Activated T-helper 2 cell treated with anti-CD3 and anti-CD28 coated beads, Interferon-gamma antibody, Interleukin-2, Interleukin-4, amounts not matched to agents 10 μg/mL and 5 μg/mL and 100 μg/mL, durations not matched to agents 14 hours and 24 hours and 36 hours (primary cell): Measurements from ENCODE around the gene RGSL1. TPM values are rescaled to one million over a fixed set of nuclear protein-coding genes. Genes with fewer than 3 reads are reported as not detected.

Experiments
- DNase-seq: peaks from one replicate; pipeline ENCODE4 v3.0.0; 2021; ENCODE audit warnings: low spot score
- H3K27ac Mint-ChIP-seq: one replicate; pipeline ENCODE4 v1.8.0; 2021; ENCODE audit warnings: mixed read lengths
- H3K27me3 Mint-ChIP-seq: one replicate; pipeline ENCODE4 v1.8.0; 2021; ENCODE audit warnings: low read depth, mixed read lengths
- H3K36me3 Mint-ChIP-seq: one replicate; pipeline ENCODE4 v1.8.0; 2021; ENCODE audit warnings: low read depth, mixed read lengths
- H3K4me1 Mint-ChIP-seq: one replicate; pipeline ENCODE4 v1.8.0; 2021; ENCODE audit warnings: low read depth, mixed read lengths
- H3K4me3 Mint-ChIP-seq: one replicate; pipeline ENCODE4 v1.8.0; 2021; ENCODE audit warnings: low read depth, mild to moderate bottlenecking, moderate library complexity, mixed read lengths
- H3K9me3 Mint-ChIP-seq: one replicate; pipeline ENCODE4 v1.8.0; 2021; ENCODE audit warnings: mixed read lengths
- intact Hi-C: fragments of 100-400 bp; cut with micrococcal nuclease; formaldehyde crosslinking; loops from one replicate; pipeline ENCODE4 v1.15.1; 2023
- total RNA-seq: library from RNA; stranded (reverse); gene quantifications from 2 replicates; pipeline ENCODE4 v1.2.3, GENCODE V29; 2022

Gene RGSL1
- total RNA-seq, 1 donor from 2014 or later = not detected

DNA sequence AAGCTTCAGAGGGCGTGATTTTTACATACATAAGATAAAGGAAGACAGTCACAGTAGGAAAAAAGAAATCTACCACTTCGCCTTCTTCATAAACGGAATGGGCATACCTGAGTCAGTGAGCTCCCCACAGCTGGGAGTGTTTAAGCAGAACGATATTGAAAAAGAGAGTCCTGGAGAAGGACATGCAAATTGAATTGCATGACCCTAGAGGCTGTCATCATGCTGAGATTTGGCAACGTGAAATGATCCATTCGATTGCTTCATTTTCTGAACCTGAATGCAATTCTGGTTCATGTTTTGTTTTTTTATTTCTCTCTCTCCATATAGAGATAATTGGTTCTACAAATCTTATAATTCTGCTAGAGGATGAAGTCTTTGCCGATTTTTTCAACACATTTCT, 3.7 kb downstream of the RGSL1 start:
- no peak for DNase-seq
- Mint-ChIP-seq H3K27me3 (peaks cover 18% of the 10 kb centered on the region), H3K36me3 (no peaks in the 10 kb centered on the region), H3K4me1 (no peaks in the 10 kb centered on the region), H3K27ac (no peak overlapping the region), H3K9me3 (no peaks in the 10 kb centered on the region), H3K4me3 (no peak overlapping the region)
- intact Hi-C loops = no loop called here

GRCh38 chr1:182457844-182458243, 7.9 kb downstream of the RGSL1 start:
- Mint-ChIP-seq H3K4me3 (no peak overlapping the region), H3K27me3 (peaks cover 36% of the 10 kb centered on the region), H3K4me1 (no peaks in the 10 kb centered on the region), H3K36me3 (no peaks in the 10 kb centered on the region), H3K9me3 (no peaks in the 10 kb centered on the region), H3K27ac (no peak overlapping the region)
- intact Hi-C loops = no loop called here
- no peak for DNase-seq

- Mint-ChIP-seq H3K27ac (no peak overlapping the region), H3K9me3 (peaks cover 2% of the 10 kb centered on the region), H3K4me1 (no peaks in the 10 kb centered on the region), H3K36me3 (no peaks in the 10 kb centered on the region), H3K4me3 (no peak overlapping the region), H3K27me3 (peaks cover 25% of the 10 kb centered on the region)
- intact Hi-C loops = no loop called here
- no peak for DNase-seq
Observed at GRCh38 chr1:182459949-182460348, 10.0 kb downstream of the RGSL1 start.

DNA sequence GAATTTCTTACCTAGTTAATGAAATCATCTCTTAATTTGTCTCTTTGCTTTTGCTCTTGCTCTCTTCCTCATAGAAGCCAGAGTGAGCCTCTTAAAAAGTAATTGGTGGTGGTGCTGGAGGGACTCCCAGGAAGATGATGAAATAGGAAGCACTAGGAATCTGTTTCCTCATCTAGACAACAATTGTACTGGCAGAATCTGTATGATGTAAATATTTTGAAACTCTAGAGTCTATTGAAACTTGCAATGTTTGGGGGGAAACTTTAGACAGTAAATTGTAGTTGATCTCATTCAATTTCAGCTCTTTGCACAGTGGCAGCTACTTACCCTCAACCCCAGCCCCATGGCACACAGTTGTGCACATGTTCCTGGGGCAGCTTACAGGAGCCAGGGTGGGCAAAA, 10.6 kb downstream of the RGSL1 start:
- peaks cover 2% of the 10 kb centered on the region for H3K9me3 Mint-ChIP-seq
- intact Hi-C loops = no loop called here
- no peak overlapping the region for H3K4me3 Mint-ChIP-seq
- no peaks in the 10 kb centered on the region for H3K36me3 Mint-ChIP-seq
- H3K4me1 Mint-ChIP-seq = no peaks in the 10 kb centered on the region
- no peak overlapping the region for H3K27ac Mint-ChIP-seq
- peaks cover 24% of the 10 kb centered on the region for H3K27me3 Mint-ChIP-seq
- no peak for DNase-seq

DNA sequence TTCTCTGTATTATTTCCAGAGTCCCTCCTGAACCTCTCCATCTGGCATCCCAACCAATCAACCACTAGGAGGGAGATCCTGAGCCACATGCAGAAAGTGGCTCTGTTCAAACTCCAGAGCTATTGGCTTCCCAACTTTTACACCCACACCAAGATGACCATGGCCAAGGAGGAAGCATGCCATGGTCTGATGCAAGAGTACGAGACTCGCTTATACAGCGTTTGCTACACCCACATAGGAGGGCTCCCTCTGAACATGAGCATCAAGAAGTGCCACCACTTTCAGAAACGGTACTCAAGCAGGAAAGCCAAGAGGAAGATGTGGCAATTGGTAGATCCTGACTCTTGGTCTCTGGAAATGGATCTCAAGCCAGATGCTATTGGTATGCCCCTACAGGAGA, 23.6 kb downstream of the RGSL1 start:
- intact Hi-C loops = no loop called here
- Mint-ChIP-seq H3K27ac (no peak overlapping the region), H3K4me3 (no peak overlapping the region), H3K27me3 (peaks cover 5% of the 10 kb centered on the region), H3K4me1 (no peaks in the 10 kb centered on the region), H3K36me3 (no peaks in the 10 kb centered on the region), H3K9me3 (peaks cover 4% of the 10 kb centered on the region)
- DNase-seq = no peak

DNA sequence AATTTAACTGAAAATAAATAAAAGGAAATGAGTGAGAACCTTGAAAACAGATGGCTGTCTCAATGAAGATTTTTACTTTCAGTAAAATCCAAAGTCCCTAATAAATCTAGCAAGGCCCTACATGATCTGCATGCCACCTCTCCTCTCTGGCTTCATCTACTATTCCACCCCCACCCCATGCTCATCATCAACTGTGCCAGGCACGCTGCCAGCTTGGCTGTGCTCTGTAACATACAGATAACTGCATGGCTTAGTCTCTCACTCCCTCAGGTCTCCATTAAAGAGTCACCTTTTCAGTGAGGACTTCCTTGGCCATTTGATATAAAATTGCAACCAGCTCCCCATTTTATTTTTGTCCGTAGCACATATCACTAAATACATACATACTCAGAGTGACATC, 26.7 kb downstream of the RGSL1 start:
- H3K4me1 Mint-ChIP-seq = no peaks in the 10 kb centered on the region
- no peaks in the 10 kb centered on the region for H3K36me3 Mint-ChIP-seq
- H3K27me3 Mint-ChIP-seq = peaks cover 8% of the 10 kb centered on the region
- no peak for DNase-seq
- H3K27ac Mint-ChIP-seq = no peak overlapping the region
- peaks cover 10% of the 10 kb centered on the region for H3K9me3 Mint-ChIP-seq
- no peak overlapping the region for H3K4me3 Mint-ChIP-seq
- intact Hi-C loops = no loop called here

- no peak overlapping the region for H3K27ac Mint-ChIP-seq
- intact Hi-C loops = no loop called here
- no peak overlapping the region for H3K4me3 Mint-ChIP-seq
- H3K9me3 Mint-ChIP-seq = peaks cover 10% of the 10 kb centered on the region
- H3K4me1 Mint-ChIP-seq = no peaks in the 10 kb centered on the region
- H3K36me3 Mint-ChIP-seq = no peaks in the 10 kb centered on the region
- H3K27me3 Mint-ChIP-seq = peaks cover 8% of the 10 kb centered on the region
- DNase-seq = no peak
Observed at GRCh38 chr1:182478238-182478637, 28.3 kb downstream of the RGSL1 start.

DNA sequence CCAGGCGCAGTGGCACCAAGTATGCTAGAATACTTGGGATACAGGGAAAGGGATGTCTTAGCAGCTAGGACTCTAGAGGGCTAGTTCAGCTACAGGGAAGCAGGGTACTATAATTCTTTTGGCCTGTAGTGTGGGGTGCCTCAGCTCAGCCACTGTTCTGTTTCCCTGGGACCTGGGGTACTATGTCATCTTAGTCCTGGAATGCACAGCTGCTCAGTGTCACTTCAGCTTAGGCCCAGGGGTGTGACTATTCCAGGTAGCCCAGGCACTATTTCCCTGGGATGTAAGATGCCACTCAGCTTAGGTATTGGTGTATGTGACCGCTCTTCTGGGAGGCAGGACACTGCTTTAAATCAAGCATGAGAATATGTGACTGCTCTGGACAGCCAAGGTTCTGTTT, 34.1 kb downstream of the RGSL1 start:
- Mint-ChIP-seq H3K27me3 (peaks cover 9% of the 10 kb centered on the region), H3K4me3 (no peak overlapping the region), H3K36me3 (no peaks in the 10 kb centered on the region), H3K4me1 (no peaks in the 10 kb centered on the region), H3K9me3 (peaks cover 1% of the 10 kb centered on the region), H3K27ac (no peak overlapping the region)
- no peak for DNase-seq
- intact Hi-C loops = no loop called here

GRCh38 chr1:182484531-182485257, 34.7 kb downstream of the RGSL1 start:
- Mint-ChIP-seq H3K36me3 (no peaks in the 10 kb centered on the region), H3K27ac (no peak overlapping the region), H3K9me3 (no peaks in the 10 kb centered on the region), H3K27me3 (peaks cover 9% of the 10 kb centered on the region), H3K4me3 (no peak overlapping the region), H3K4me1 (no peaks in the 10 kb centered on the region)
- DNase-seq = no peak
- intact Hi-C loops = no loop called here

- Mint-ChIP-seq H3K27ac (no peak overlapping the region), H3K27me3 (peaks cover 5% of the 10 kb centered on the region), H3K36me3 (no peaks in the 10 kb centered on the region), H3K4me1 (no peaks in the 10 kb centered on the region), H3K4me3 (no peak overlapping the region), H3K9me3 (no peaks in the 10 kb centered on the region)
- DNase-seq = no peak
- intact Hi-C loops = no loop called here
Observed at GRCh38 chr1:182485861-182486260, 35.9 kb downstream of the RGSL1 start.

DNA sequence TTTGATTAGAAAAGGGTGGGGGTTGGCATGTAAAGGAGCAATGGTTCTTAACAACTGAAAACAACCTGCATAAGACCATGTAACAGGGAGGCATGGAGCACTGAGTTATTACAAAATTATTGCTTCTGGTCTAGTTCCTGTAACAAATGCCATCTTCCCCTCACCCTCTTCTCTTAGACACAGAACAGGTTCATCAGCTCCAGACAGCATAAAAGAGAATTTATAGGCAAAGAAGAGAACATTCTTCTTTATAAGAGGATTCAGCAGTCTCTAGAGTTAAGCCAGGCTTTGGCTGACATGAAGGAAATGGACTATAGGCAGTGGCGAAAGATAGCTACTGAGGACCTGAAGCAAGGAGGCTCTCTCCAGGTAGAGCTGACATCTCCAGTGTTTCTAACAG, 38.9 kb downstream of the RGSL1 start:
- intact Hi-C loops = no loop called here
- DNase-seq = no peak
- Mint-ChIP-seq H3K27me3 (peaks cover 6% of the 10 kb centered on the region), H3K36me3 (no peaks in the 10 kb centered on the region), H3K4me1 (no peaks in the 10 kb centered on the region), H3K4me3 (no peak overlapping the region), H3K9me3 (no peaks in the 10 kb centered on the region), H3K27ac (no peak overlapping the region)

DNA sequence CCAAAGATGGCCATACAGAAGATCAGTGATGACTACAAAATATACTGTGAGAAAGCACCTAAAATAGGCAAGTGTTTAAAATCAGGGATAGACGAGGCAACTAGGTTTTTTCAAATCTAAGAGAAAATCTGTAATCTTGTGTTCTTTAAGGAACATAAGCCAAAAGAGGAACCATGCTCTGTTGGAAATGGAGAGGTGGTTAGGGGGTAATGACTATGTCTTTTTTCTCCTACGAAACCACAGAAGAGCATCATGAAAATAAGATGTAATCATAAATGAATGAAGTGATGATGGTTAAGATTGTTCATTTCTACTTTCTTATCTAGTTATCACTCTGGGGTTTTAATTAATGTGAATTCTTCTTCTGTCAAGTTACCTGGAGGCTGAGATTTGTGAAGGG, 43.1 kb downstream of the RGSL1 start:
- H3K9me3 Mint-ChIP-seq = no peaks in the 10 kb centered on the region
- H3K27me3 Mint-ChIP-seq = peaks cover 3% of the 10 kb centered on the region
- no peak overlapping the region for H3K4me3 Mint-ChIP-seq
- H3K36me3 Mint-ChIP-seq = no peaks in the 10 kb centered on the region
- H3K27ac Mint-ChIP-seq = no peak overlapping the region
- DNase-seq = no peak
- H3K4me1 Mint-ChIP-seq = no peaks in the 10 kb centered on the region
- intact Hi-C loops = no loop called here

GRCh38 chr1:182495002-182495401, 45.1 kb downstream of the RGSL1 start:
- Mint-ChIP-seq H3K36me3 (no peaks in the 10 kb centered on the region), H3K4me1 (no peaks in the 10 kb centered on the region), H3K9me3 (no peaks in the 10 kb centered on the region), H3K4me3 (no peak overlapping the region), H3K27me3 (peaks cover 3% of the 10 kb centered on the region), H3K27ac (no peak overlapping the region)
- no peak for DNase-seq
- intact Hi-C loops = no loop called here

DNA sequence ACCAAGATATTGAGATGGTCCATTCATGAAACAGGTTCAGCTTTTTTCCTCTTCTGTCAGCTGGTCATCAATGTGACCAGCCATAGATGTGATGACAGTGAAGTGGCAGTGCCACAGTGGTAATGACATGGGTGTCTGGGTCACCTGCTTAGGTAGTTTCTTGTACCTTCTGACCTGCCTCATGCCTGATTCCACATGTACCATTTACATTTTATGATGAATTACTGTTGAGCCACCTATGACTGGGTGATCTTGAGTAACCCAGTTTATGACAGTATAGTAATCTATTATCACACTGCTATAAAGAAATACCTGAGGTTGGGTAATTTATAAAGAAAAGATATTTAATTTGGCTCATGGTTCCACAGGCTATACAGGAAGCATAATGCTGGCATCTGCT, 45.7 kb downstream of the RGSL1 start:
- no peaks in the 10 kb centered on the region for H3K4me1 Mint-ChIP-seq
- no peak for DNase-seq
- intact Hi-C loops = no loop called here
- peaks cover 3% of the 10 kb centered on the region for H3K27me3 Mint-ChIP-seq
- no peak overlapping the region for H3K4me3 Mint-ChIP-seq
- H3K27ac Mint-ChIP-seq = no peak overlapping the region
- H3K36me3 Mint-ChIP-seq = no peaks in the 10 kb centered on the region
- H3K9me3 Mint-ChIP-seq = no peaks in the 10 kb centered on the region
